T-helper 9 cell (primary cell): ENCODE results near the gene RBM26.

ENCODE experiments used
- DNase-seq: peaks from one replicate; pipeline ENCODE4 v3.0.0-alpha.2; 2020

The RBM26 gene

GRCh38 chr13:79423801-79424642 is 18.0 kb upstream of the RBM26 start:
- DNase-seq, result no peak

DNA sequence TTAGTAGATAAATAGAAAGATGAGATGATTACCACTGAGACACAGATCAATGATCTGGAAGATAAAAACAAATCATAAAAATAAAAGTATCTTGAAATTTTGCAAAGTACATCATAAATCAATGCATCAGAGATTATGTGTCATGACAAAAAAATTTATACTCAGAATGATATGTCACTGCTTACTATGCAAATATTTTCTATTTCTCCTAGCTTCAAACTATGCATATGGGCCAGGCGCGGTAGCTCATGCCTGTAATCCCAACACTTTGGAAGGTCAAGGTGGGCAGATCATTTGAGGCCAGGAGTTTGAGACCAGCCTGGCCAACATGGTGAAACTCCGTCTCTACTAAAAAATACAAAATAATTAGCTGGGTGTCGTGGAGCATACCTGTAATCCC is 17.3 kb upstream of the RBM26 start:
- DNase-seq, result no peak

- no peak for DNase-seq
Measured at GRCh38 chr13:79419365-79419764, 13.3 kb upstream of the RBM26 start.

GRCh38 chr13:79417741-79418140 is 11.7 kb upstream of the RBM26 start:
- DNase-seq, result no peak

DNA sequence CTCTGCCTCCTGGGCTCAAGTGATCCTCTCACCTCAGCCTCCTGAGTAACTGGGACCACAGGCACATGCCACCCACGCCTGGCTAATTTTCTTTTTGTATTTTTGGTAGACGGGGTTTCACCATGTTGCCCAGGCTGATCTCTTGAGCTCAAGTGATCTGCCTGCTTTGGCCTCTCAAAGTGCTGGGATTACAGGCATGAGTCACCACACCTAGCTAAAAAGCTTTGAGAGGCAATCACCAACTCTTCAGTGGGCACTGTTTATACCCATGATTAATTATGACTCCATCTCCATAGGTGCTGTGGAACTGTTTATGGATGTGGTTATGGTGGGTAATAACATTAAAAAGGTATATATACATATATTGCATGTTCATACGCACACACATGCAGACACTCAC is 7.5 kb upstream of the RBM26 start:
- no peak for DNase-seq

DNA sequence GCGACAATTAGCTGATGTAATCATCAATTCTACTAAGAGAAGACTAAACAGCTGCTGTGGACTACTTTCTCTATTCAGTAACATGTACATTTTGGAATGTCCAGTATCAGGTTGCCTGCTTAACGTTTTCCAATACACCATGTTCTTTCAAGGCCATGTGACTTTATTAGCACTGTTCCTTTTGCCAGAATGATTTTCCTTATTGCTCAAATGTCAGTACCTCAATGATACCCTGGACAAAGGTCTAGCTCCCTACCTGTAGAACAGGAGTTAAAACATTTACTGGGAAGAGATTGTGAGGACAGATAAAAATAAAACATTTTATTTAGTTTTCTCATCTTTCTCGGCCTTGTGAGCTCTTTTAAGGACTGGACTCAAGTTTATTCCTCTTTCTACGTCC is 3.8 kb upstream of the RBM26 start:
- no peak for DNase-seq

- no peak for DNase-seq
Measured at GRCh38 chr13:79407349-79407979, 1.4 kb upstream of the RBM26 start.

- DNase-seq, result no peak
Measured at GRCh38 chr13:79406597-79406908, 498 bp upstream of the RBM26 start.

GRCh38 chr13:79405501-79405830 is 589 bp downstream of the RBM26 start:
- no peak for DNase-seq

DNA sequence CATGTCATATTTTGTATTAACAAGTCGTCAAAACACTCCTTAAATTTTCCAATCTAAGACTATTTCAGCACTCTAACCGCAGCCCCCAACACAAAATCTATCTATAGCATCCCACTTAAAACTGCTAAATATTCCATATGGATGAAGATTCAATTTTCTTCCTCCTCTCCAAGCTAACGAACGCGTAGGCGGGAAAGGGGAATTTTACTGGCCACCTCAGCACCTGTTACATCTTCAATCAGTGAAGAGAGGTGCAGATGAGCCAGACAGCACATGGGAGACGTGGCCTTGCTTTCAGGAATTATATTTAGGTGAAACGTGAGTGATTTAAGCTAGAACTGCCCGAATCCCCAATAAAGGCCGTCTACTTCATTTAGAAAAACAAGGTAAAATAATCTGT is 1.1 kb downstream of the RBM26 start:
- DNase-seq, result no peak

DNA sequence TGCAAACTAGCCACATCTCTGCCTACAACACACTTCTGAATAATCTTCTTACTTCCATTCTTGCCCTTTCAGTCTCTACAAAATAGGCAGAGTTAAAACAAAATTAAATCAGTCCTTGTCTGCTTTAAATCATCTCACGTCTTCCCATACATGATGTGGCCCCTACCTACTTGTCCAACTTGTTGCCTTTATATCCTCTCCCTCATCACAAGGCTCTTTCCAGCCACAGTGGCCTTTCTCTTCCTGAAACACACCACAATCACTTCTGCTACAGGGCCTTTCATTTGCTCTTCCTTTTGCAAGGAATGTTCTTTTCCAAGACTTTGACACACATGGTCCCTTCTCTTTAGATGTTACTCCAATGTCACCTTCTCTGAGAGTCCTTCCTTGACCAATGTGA is 1.7 kb downstream of the RBM26 start:
- DNase-seq, result no peak

DNA sequence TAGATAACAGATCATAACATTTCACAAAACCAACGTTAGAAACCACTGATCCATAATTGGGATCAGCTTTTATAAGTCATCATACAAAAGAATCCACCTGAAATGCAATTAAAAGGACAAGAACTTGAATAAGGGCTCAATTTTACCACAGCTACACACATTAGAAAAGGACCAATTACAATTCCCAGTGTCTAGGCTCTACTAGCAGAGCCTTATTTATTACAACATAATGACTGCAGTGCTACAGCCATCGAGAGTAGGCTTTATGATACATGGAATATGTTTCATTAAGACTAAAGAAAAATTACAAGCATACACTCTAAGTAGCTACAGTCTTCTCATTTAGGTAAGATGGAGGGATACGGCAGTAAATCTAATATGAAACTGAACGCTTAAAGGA is 2.9 kb downstream of the RBM26 start:
- no peak for DNase-seq

DNA sequence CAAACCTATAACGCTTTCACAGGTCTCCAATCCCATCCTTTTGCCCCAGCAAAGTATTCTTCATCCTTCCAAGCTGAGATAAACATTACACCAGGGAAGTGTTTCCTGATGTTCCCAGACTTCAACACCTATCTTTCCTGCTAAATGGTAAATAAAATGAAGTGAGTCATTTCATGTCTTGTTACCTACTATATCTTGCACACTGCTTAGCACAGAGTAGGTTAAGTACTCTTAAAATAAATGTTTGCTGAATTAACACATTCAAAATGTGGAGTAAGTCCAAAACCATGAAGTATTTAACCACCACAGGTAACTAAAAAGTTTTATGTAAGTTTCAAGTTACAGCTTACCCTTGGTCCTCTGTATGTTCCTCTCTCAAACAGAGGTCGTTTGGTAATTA is 3.4 kb downstream of the RBM26 start:
- DNase-seq, result no peak

DNA sequence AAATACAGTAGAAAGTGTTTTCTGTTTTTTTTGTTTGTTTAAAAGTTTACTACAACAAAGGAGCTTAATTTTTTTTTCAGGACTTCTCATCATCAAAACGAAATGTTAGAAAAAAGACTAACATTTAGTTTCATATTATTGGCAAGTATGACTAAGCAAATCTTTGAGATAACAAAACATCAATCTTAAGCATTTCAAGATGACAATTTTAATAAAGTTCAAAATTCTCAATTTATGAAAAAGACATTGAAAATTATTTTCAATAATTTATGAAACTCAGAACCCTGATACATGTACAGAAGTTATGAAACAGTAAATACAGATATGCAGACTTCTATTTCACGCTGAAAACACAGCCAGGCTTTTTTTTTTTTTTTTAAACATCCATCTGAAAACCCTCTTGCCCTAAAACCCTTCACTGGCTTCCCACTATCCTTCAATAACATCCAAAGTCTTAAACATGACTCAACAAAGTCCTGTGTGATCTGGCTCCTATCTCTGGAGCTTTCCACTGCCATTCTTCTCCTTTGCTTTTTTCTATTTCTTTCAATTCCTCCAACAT is 3.9 kb downstream of the RBM26 start:
- no peak for DNase-seq

DNA sequence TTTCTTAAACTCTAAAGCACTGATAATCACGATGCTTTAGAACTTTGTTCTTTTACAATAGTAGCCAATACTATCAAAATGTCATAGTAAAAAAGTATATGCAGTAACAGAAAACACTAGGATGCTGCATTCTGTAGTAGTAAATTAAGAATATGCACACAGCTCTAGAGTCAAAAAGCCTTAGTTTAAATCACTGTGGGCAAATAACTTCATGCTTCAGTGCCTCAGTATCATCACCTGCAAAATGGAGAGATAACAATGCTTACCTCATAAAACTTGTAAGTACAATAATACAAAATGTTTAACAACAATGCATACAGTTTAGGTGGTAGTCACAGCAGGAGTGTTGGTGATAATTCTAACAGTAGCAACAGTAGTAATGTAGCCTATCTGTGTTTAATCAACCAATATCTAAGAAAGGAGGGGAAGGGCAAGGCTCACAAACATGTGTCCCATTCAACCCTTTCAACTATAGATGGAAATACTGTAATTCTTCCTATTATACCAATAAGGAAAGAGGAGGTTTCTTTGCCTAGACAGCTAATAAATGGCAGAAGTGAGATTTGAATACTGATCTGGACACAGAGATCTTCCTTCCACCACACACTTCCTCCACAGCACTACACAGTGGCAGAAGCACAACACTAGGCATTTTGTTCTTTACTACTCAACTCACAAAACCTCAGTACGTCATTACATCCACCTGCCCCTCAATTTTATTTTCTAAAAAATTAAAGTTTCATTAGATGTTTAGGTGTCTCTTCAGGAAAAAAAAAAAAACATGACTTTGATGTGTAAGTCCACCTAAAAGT is 4.6 kb downstream of the RBM26 start:
- DNase-seq, result no peak

DNA sequence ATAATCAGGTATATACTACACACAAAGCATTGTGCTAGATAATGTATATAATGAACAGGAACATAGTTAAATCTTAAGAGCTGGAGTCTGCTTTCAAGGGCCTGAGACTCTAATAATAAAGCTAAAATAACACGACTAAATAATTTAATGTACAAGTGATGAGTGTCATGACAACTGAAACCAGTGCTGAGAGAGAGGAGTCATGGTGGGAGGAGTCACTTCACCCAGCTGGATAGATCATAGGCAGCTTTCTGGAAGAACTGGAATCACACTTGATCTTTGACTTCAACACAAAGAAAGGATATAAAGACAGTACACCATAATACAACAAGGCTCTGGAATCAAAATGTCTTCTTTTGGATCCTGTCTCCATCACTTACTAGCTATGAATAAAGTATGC is 7.1 kb downstream of the RBM26 start:
- DNase-seq, result no peak

DNA sequence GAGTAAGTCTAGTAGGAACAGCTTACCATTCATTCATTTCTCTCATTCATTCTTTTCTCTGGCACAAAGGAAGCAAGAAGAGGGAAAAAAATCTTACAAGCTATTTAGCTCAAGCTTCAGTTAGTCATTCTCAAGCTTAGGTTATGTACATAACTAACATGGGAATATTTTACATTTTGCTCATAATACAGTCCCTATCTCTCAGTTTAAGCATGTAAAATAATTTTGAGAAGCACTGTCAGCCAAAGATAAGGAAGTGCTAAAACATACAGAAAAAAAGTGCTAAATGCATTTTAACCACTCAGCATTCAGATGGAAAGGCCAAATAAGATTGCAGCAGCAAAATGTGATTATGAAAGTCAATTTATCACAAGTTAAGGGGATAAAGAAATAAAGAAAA is 7.9 kb downstream of the RBM26 start:
- DNase-seq, result no peak

DNA sequence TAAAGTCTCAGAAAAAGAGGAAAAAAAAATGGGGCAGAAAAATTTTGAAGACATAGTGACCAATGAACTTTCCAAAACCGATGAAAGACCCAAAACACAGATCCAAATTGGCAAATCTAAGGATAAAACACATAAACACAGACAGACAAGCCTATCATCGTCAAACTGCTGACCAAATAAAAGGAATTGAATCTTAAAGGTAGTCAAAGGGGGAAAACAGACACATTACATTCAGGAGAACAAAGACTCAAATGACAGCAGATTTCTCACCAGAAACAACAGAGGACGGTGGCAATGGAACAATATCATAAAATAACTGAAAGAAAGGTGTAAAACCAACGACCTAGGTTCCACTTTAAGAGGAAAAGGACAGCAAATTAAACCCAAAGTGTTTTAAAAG is 10.2 kb downstream of the RBM26 start:
- no peak for DNase-seq

- DNase-seq, result no peak
Measured at GRCh38 chr13:79393564-79394249, 12.3 kb downstream of the RBM26 start.

DNA sequence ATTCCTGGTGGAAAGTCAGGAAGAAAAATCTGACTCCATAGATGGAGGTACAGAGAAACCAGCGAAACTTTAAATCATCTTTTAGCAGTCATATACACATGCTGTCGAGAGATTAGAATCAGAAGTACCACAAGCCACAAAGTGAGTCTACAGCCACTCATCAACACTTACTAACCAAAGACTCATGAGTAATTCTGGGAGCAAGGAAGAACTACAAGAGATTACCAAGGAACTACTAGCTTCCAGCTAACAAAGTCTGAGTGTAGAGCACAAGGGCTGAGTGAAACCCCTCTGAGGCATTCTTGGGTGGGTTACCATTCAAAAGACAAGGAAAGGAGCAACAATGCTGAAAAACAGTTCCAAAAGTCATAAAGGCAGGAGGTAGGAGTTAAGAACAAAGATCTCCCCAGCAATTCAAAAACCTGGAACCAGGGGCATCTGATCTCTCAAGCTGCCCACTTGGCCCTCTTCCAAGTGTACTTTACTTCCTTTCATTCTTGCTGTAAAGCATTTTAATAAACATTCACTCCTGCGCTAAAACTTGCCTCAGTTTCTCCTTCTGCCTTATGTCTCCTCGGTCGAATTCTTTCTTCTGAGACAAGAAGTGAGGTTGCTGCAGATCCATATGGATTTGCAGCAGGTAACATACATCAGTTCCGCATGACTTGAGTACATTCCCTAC is 13.0 kb downstream of the RBM26 start:
- no peak for DNase-seq

DNA sequence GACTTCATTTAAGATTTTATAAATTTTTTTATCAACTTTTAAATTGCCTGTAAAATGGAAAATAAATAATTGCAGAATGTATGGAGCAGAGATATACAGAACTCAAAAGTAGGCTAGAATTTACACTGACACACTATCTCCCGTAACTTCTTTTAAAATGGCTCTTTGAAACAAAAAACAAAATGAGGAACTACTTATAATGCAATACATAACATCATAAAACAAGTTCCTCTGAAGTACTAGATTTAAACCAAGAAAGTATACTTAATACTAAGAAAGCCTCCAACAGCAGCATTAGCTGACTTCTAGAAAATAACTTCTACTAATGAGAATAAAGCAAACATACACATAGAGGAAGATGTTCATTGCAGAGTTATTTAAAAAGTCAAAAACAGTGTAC is 17.0 kb downstream of the RBM26 start:
- no peak for DNase-seq

DNA sequence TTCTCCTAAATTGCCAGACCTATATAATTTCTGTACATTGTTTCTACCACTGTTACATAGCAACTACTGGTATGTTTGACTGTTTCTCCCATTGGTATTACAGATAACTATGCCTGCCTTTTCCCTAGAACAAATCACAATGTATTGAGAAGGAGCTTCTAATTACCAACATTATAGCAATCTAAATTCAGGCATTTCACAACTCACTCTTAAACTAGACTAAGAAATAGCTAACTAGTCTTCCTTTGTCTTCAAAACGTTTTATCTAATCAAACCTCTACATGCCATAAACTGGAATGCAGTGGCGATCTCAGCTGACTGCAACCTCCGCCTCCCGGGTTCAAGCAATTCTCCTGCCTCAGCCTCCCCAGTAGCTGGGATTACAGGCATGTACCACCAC is 18.2 kb downstream of the RBM26 start:
- DNase-seq, result no peak
